ENCODE measurements around the gene FBXO46. TPM values are rescaled to one million over a fixed set of nuclear protein-coding genes. Genes with fewer than 3 reads are reported as not detected.

The FBXO46 gene
- total and polyA plus RNA-seq, 2 of the 13 experiments (the other 11 are each of a cell fraction or from before 2014, with no cell fraction given), result 6.2 to 6.4 TPM

- CTCF ChIA-PET (ENCODE audit: low intra/inter-chr PET ratio, low total read pairs), result no interaction called here
- in situ Hi-C loops (cut with HindIII; ENCODE audit: extremely low pct_ligation_motif_present, low pct_unique_long_range_greater_than_20kb) (no loop called here), intact Hi-C loops (cut with micrococcal nuclease; ENCODE audit: unreplicated experiment) (no loop called here)
- POLR2A ChIA-PET, result interaction anchor here (1.2 kb wide), 1 partner anchor 9 kb away, joined by 5 read pairs; the partner anchor contains the start of genes QPCTL and SNRPD2
- Histone ChIP-seq H3K79me2 (ENCODE audit: insufficient read depth, low read length) (no peaks in the 10 kb centered on the region), H3K4me3 (replicated peaks in 1 of 3; ENCODE audit: insufficient read depth in 1 of 3, low read depth in 2 of 3, low read length in 3 of 3) (no peak overlapping the region), H2AFZ (ENCODE audit: low read length) (no peak overlapping the region), H3K27ac (ENCODE audit: extremely low read length, insufficient read depth, low read length) (no peak overlapping the region), H3K4me1 (ENCODE audit: insufficient read depth, low read length) (no peaks in the 10 kb centered on the region), H3K27me3 (ENCODE audit: control insufficient read depth in 1 of 2, insufficient read depth in 2 of 2, low read length in 2 of 2) (no peaks in the 10 kb centered on the region), H4K20me1 (ENCODE audit: insufficient read depth, low read length) (no peaks in the 10 kb centered on the region), H3K9me3 (ENCODE audit: low read length) (no peaks in the 10 kb centered on the region), H3K4me2 (ENCODE audit: low read depth, low read length) (no peak overlapping the region), H3K9ac (ENCODE audit: insufficient read depth, low read depth, low read length) (no peak overlapping the region), H3K36me3 (replicated peaks in 1 of 2; ENCODE audit: control insufficient read depth in 1 of 2, insufficient read depth in 2 of 2, low read length in 2 of 2) (peaks cover 9 to 24% of the 10 kb centered on the region in 2 experiments; a peak in 4 of 5 replicates)
- ATAC-seq (no peak), DNase-seq (ENCODE audit: low spot score) (no peak), FAIRE-seq (no peak)
- TF ChIP-seq, protein P1, sequence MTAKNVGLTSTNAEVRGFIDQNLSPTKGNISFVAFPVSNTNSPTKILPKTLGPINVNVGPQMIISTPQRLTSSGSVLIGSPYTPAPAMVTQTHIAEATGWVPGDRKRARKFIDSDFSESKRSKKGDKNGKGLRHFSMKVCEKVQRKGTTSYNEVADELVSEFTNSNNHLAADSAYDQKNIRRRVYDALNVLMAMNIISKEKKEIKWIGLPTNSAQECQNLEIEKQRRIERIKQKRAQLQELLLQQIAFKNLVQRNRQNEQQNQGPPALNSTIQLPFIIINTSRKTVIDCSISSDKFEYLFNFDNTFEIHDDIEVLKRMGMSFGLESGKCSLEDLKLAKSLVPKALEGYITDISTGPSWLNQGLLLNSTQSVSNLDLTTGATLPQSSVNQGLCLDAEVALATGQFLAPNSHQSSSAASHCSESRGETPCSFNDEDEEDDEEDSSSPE (CRISPR knock-in tag; IDR thresholded peaks at IDR 0.05), result no peak
- no peak for TF ChIP-seq MAZ (IDR thresholded peaks at IDR 0.05; ENCODE audit: borderline replicate concordance, low read depth, low read length)
- TF ChIP-seq MAZ (CRISPR knock-in tag; IDR thresholded peaks at IDR 0.05; ENCODE audit: low read depth), result no peak
- TF ChIP-seq, protein P2, sequence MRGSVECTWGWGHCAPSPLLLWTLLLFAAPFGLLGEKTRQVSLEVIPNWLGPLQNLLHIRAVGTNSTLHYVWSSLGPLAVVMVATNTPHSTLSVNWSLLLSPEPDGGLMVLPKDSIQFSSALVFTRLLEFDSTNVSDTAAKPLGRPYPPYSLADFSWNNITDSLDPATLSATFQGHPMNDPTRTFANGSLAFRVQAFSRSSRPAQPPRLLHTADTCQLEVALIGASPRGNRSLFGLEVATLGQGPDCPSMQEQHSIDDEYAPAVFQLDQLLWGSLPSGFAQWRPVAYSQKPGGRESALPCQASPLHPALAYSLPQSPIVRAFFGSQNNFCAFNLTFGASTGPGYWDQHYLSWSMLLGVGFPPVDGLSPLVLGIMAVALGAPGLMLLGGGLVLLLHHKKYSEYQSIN (CRISPR knock-in tag; IDR thresholded peaks at IDR 0.05; ENCODE audit: borderline replicate concordance), result no peak
- no peak for TF ChIP-seq ZNF383 (CRISPR knock-in tag; IDR thresholded peaks at IDR 0.05; ENCODE audit: borderline replicate concordance)
- no peak for TF ChIP-seq ZNF343 (CRISPR knock-in tag; IDR thresholded peaks at IDR 0.05)
- TF ChIP-seq ZBTB3 (CRISPR knock-in tag; IDR thresholded peaks at IDR 0.05; ENCODE audit: borderline replicate concordance, low read depth), result no peak
- 93% methylated on average over 7 of the region's 7 CpGs for WGBS (ENCODE audit: low lambda C conversion rate)
- no TSS peak for BruUV-seq (replicated peaks)
These were observed 29.0 kb downstream of the FBXO46 start for GRCh38 chr19:45701676-45702075.
